ENCODE data around the gene STARD9.
"Not testable (repeated sequence)": the region's sequence is repeated elsewhere in the genome, so short reads cannot be mapped to it uniquely, and the experiment has no call there.

GRCh38 chr15:42601316-42601715 lies 25.9 kb downstream of the STARD9 start:
- not testable (repeated sequence) for TF ChIP-seq CTCF, POLR2A (IDR thresholded peaks at IDR 0.05)

Measured in uterus (tissue), 2 donors.